ENCODE measurements around the gene GK2. TPM values are rescaled to one million over a fixed set of nuclear protein-coding genes. Genes with fewer than 3 reads are reported as not detected.

GK2 gene
- total and polyA plus RNA-seq, 2 of the 13 experiments (the other 11 are each of a cell fraction or from before 2014, with no cell fraction given) = not detected

DNA sequence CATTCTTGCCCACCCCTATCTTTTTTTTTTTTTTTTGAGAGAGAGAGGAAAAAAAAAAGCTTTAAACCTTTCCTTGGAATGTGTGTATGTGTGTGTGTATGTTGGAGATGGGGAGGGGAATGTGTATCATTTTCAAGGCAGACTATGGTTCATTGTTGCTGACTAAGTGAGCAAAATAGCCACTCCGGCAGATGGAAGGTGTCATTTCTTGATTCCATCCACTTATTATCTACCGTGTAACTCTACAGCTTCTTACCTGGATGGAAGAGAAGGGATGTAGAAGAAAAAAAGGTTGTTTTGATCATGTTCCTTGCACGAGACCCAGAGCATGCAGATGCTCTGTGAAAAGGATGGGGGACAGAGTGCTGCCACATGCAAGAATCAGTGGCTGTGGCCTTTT, 5.9 kb upstream of the GK2 start:
- Histone ChIP-seq H3K9ac (ENCODE audit: insufficient read depth, low read depth, low read length) (no peak overlapping the region), H4K20me1 (ENCODE audit: insufficient read depth, low read length) (no peaks in the 10 kb centered on the region), H3K4me2 (ENCODE audit: low read depth, low read length) (no peak overlapping the region), H2AFZ (ENCODE audit: low read length) (no peak overlapping the region), H3K79me2 (ENCODE audit: insufficient read depth, low read length) (no peaks in the 10 kb centered on the region), H3K9me3 (ENCODE audit: low read length) (no peaks in the 10 kb centered on the region), H3K27me3 (ENCODE audit: control insufficient read depth in 1 of 2, insufficient read depth in 2 of 2, low read length in 2 of 2) (no peaks in the 10 kb centered on the region), H3K36me3 (replicated peaks in 1 of 2; ENCODE audit: control insufficient read depth in 1 of 2, insufficient read depth in 2 of 2, low read length in 2 of 2) (no peaks in the 10 kb centered on the region), H3K27ac (ENCODE audit: extremely low read length, insufficient read depth, low read length) (no peak overlapping the region), H3K4me1 (ENCODE audit: insufficient read depth, low read length) (no peaks in the 10 kb centered on the region), H3K4me3 (replicated peaks in 1 of 3; ENCODE audit: insufficient read depth in 1 of 3, low read depth in 2 of 3, low read length in 3 of 3) (no peak overlapping the region)
- ChIA-PET POLR2A (no interaction called here), CTCF (ENCODE audit: low intra/inter-chr PET ratio, low total read pairs) (no interaction called here)
- WGBS (ENCODE audit: low lambda C conversion rate) = 30% methylated on average over 3 of the region's 3 CpGs
- FAIRE-seq = no peak
- no peak for DNase-seq (ENCODE audit: low spot score)
- ATAC-seq = no peak
- in situ Hi-C loops (cut with HindIII; ENCODE audit: extremely low pct_ligation_motif_present, low pct_unique_long_range_greater_than_20kb) = no loop called here
- intact Hi-C loops (cut with micrococcal nuclease; ENCODE audit: unreplicated experiment) = no loop called here
- no TSS peak for BruUV-seq (replicated peaks)
- TF ChIP-seq SNAI1 (CRISPR knock-in tag; IDR thresholded peaks at IDR 0.05; ENCODE audit: borderline replicate concordance) (no peak), MED13 (CRISPR knock-in tag; IDR thresholded peaks at IDR 0.05) (no peak), ZNF451 (CRISPR knock-in tag; IDR thresholded peaks at IDR 0.05) (no peak), PATZ1 (CRISPR knock-in tag; IDR thresholded peaks at IDR 0.05) (no peak), ZNF556 (CRISPR knock-in tag; IDR thresholded peaks at IDR 0.05; ENCODE audit: borderline replicate concordance) (no peak), ZNF256 (CRISPR knock-in tag; conservative IDR thresholded peaks at IDR 0.05) (no peak), PHF21A (CRISPR knock-in tag; IDR thresholded peaks at IDR 0.05) (no peak), ZNF431 (CRISPR knock-in tag; IDR thresholded peaks at IDR 0.05; ENCODE audit: borderline replicate concordance, low read depth) (no peak), FOSL1 (CRISPR knock-in tag; IDR thresholded peaks at IDR 0.05; ENCODE audit: borderline replicate concordance) (no peak), ZBTB10 (CRISPR knock-in tag; IDR thresholded peaks at IDR 0.05; ENCODE audit: borderline replicate concordance) (no peak), ZNF382 (CRISPR knock-in tag; IDR thresholded peaks at IDR 0.05; ENCODE audit: borderline replicate concordance) (no peak), SP5 (CRISPR knock-in tag; IDR thresholded peaks at IDR 0.05; ENCODE audit: borderline replicate concordance, low read depth) (no peak), PRMT3 (CRISPR knock-in tag; IDR thresholded peaks at IDR 0.05; ENCODE audit: borderline replicate concordance, low read depth) (no peak)
- TF ChIP-seq, protein P1, sequence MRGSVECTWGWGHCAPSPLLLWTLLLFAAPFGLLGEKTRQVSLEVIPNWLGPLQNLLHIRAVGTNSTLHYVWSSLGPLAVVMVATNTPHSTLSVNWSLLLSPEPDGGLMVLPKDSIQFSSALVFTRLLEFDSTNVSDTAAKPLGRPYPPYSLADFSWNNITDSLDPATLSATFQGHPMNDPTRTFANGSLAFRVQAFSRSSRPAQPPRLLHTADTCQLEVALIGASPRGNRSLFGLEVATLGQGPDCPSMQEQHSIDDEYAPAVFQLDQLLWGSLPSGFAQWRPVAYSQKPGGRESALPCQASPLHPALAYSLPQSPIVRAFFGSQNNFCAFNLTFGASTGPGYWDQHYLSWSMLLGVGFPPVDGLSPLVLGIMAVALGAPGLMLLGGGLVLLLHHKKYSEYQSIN (CRISPR knock-in tag; IDR thresholded peaks at IDR 0.05; ENCODE audit: borderline replicate concordance) = no peak
- TF ChIP-seq, protein P2, sequence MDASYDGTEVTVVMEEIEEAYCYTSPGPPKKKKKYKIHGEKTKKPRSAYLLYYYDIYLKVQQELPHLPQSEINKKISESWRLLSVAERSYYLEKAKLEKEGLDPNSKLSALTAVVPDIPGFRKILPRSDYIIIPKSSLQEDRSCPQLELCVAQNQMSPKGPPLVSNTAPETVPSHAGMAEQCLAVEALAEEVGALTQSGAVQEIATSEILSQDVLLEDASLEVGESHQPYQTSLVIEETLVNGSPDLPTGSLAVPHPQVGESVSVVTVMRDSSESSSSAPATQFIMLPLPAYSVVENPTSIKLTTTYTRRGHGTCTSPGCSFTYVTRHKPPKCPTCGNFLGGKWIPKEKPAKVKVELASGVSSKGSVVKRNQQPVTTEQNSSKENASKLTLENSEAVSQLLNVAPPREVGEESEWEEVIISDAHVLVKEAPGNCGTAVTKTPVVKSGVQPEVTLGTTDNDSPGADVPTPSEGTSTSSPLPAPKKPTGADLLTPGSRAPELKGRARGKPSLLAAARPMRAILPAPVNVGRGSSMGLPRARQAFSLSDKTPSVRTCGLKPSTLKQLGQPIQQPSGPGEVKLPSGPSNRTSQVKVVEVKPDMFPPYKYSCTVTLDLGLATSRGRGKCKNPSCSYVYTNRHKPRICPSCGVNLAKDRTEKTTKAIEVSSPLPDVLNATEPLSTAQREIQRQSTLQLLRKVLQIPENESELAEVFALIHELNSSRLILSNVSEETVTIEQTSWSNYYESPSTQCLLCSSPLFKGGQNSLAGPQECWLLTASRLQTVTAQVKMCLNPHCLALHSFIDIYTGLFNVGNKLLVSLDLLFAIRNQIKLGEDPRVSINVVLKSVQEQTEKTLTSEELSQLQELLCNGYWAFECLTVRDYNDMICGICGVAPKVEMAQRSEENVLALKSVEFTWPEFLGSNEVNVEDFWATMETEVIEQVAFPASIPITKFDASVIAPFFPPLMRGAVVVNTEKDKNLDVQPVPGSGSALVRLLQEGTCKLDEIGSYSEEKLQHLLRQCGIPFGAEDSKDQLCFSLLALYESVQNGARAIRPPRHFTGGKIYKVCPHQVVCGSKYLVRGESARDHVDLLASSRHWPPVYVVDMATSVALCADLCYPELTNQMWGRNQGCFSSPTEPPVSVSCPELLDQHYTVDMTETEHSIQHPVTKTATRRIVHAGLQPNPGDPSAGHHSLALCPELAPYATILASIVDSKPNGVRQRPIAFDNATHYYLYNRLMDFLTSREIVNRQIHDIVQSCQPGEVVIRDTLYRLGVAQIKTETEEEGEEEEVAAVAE (CRISPR knock-in tag; IDR thresholded peaks at IDR 0.05; ENCODE audit: borderline replicate concordance) = no peak
